Measurements from ENCODE around the gene EYS. TPM values are rescaled to one million over a fixed set of nuclear protein-coding genes. Genes with fewer than 3 reads are reported as not detected.
"Not testable (repeated sequence)": the region's sequence is repeated elsewhere in the genome, so short reads cannot be mapped to it uniquely, and the experiment has no call there.

The EYS gene
- total and polyA plus RNA-seq, 4 donors: 0.53 to 4.5 (median 2.4) TPM

DNA sequence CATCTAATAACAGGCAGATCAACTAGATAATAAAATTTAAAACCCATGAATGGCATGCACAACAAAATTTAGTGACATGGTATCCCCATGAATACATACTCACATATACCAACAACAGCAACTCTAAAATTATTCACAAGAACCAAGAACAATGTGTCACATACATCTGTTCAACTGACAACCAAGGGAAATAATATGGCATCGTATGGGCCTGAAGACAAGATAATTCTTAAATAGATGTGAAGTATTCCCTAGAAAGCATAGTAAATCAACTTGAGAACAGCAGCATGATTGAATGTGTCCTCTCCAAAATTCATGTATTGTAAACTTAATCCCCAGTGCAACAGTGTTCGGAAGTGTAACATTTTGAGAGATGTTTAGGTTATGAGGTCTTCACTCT is 635.5 kb downstream of the EYS start:
- Histone ChIP-seq H3K4me1 (ENCODE audit: control insufficient read depth, insufficient read depth, low read length) (no peaks in the 10 kb centered on the region), H3K4me3 (ENCODE audit: low read depth, low read length) (no peak overlapping the region), H3K27me3 (ENCODE audit: control insufficient read depth, insufficient read depth, low read length) (no peaks in the 10 kb centered on the region), H3K9me3 (ENCODE audit: control insufficient read depth, insufficient read depth, low read length) (no peaks in the 10 kb centered on the region), H3K27ac (ENCODE audit: low read depth, low read length) (no peak overlapping the region), H3K36me3 (ENCODE audit: control insufficient read depth, insufficient read depth, low read length) (no peaks in the 10 kb centered on the region)
- no peak for DNase-seq (ENCODE audit: low read depth in 4 of 6, low spot score in 6 of 6)
- WGBS (ENCODE audit: insufficient coverage): no CpG with 5 or more reads among the region's 2 CpGs

DNA sequence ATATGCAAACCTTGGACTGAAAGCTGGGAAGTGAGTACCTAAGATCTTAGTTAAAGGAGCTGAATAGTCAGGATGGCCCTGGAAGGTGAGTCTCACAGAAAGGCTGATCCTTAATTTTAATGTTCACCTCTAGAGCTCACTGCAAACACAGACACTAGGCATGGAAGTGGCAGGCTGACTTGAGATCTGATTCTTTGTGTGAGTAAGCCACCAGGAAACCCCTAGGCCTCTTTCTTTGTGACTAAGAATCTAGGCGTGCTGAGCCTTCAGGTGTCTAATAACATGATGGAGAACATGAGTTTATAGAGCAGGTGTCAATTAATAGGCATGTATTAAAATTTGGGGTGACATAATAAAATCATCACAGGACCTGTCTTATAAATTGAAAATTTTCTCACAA is 642.2 kb downstream of the EYS start:
- Histone ChIP-seq H3K27ac (ENCODE audit: low read depth, low read length) (no peak overlapping the region), H3K9me3 (ENCODE audit: control insufficient read depth, insufficient read depth, low read length) (no peaks in the 10 kb centered on the region), H3K4me1 (ENCODE audit: control insufficient read depth, insufficient read depth, low read length) (no peaks in the 10 kb centered on the region), H3K36me3 (ENCODE audit: control insufficient read depth, insufficient read depth, low read length) (no peaks in the 10 kb centered on the region), H3K27me3 (ENCODE audit: control insufficient read depth, insufficient read depth, low read length) (no peaks in the 10 kb centered on the region), H3K4me3 (ENCODE audit: low read depth, low read length) (no peak overlapping the region)
- no peak for DNase-seq (ENCODE audit: low read depth in 4 of 6, low spot score in 6 of 6)
- no CpG with 5 or more reads among the region's 1 CpG for WGBS (ENCODE audit: insufficient coverage)

DNA sequence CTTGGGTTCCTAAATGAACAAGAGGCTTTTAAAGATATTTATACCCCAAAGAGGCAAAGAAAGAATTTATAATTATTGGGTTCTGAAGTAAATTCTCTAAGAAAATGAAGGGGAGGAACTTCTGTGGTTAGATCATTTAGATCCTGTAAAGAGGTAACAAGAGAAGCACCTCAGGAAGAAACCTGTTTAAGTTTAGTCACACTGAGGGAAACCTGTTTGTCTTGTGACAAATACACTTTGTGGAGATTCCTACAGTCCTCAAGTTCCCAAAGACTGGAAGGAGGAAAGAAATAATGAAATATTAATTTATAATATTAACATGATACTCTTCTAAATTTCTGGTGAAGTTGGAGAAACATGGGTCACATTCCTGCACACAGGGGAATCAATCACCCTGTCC is 647.5 kb downstream of the EYS start:
- H3K4me1 ChIP-seq (ENCODE audit: control insufficient read depth, insufficient read depth, low read length): no peaks in the 10 kb centered on the region
- no peak overlapping the region for H3K4me3 ChIP-seq (ENCODE audit: low read depth, low read length)
- no peaks in the 10 kb centered on the region for H3K9me3 ChIP-seq (ENCODE audit: control insufficient read depth, insufficient read depth, low read length)
- no peak for DNase-seq (ENCODE audit: low read depth in 4 of 6, low spot score in 6 of 6)
- no peaks in the 10 kb centered on the region for H3K27me3 ChIP-seq (ENCODE audit: control insufficient read depth, insufficient read depth, low read length)
- H3K36me3 ChIP-seq (ENCODE audit: control insufficient read depth, insufficient read depth, low read length): no peaks in the 10 kb centered on the region
- H3K27ac ChIP-seq (ENCODE audit: low read depth, low read length): no peak overlapping the region

DNA sequence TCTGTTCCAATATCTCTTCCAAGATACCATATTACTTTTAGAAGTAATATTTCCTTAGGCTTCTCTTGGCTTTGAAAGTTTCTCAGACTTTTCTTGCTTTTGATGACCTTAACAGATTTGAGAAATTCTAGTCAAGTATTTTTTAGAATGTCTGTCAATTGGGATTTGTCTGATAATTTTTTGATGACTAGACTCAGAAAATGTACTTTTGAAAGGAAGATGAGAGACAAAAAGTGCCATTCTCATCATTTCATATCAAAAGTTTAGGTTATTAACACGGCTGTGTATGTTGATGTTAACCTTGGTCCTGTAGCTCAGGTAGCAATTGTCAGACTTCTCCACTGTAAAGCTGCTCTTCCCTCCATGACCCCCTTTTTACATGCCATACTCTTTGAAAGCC is 651.5 kb downstream of the EYS start:
- H3K36me3 ChIP-seq (ENCODE audit: control insufficient read depth, insufficient read depth, low read length): no peaks in the 10 kb centered on the region
- H3K9me3 ChIP-seq (ENCODE audit: control insufficient read depth, insufficient read depth, low read length): no peaks in the 10 kb centered on the region
- no peak overlapping the region for H3K4me3 ChIP-seq (ENCODE audit: low read depth, low read length)
- H3K4me1 ChIP-seq (ENCODE audit: control insufficient read depth, insufficient read depth, low read length): no peaks in the 10 kb centered on the region
- DNase-seq (ENCODE audit: low read depth in 4 of 6, low spot score in 6 of 6): no peak
- WGBS (ENCODE audit: insufficient coverage): no CpG with 5 or more reads among the region's 1 CpG
- H3K27me3 ChIP-seq (ENCODE audit: control insufficient read depth, insufficient read depth, low read length): no peaks in the 10 kb centered on the region
- H3K27ac ChIP-seq (ENCODE audit: low read depth, low read length): no peak overlapping the region

DNA sequence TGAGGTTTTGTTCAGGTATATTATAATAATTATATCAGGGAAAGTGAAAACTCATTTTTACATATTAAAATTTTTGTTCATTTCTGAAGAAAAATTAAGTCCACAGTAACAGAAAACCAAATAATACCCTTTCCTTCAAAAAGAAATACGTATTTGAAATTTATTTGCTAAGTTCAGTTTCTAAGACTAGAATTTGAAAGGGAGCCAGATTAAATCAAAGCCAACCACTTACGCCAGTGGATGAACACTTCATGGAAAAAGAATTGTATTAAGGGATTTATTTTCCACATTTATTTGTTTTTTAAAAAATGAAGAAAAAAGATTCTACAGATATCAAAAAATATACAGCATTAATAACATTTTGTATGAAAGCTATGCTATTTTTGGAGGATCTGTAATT is 654.4 kb downstream of the EYS start:
- Histone ChIP-seq H3K27ac (ENCODE audit: low read depth, low read length) (no peak overlapping the region), H3K9me3 (ENCODE audit: control insufficient read depth, insufficient read depth, low read length) (no peaks in the 10 kb centered on the region), H3K36me3 (ENCODE audit: control insufficient read depth, insufficient read depth, low read length) (no peaks in the 10 kb centered on the region), H3K27me3 (ENCODE audit: control insufficient read depth, insufficient read depth, low read length) (no peaks in the 10 kb centered on the region), H3K4me3 (ENCODE audit: low read depth, low read length) (no peak overlapping the region), H3K4me1 (ENCODE audit: control insufficient read depth, insufficient read depth, low read length) (no peaks in the 10 kb centered on the region)
- WGBS (ENCODE audit: insufficient coverage): no CpG with 5 or more reads among the region's 2 CpGs
- no peak for DNase-seq (ENCODE audit: low read depth in 4 of 6, low spot score in 6 of 6)

DNA sequence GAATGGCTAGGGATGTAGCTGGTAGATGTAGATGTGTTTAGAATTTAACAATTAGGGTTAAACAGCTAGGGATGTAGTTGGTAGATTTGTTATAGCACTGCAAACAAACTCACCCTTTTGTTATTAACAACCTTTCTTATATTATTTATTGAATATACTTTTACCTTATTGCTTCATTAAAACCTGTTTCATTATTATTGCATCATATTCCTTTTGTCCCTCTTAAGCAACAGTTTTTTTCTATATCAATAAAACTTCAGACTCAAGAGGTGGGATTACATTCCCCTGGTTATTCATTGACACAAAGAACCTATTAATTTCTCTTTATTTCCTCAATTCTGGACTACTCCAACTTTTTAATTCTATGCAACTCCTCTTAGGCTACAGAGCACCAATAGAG is 661.2 kb downstream of the EYS start:
- Histone ChIP-seq H3K36me3 (ENCODE audit: control insufficient read depth, insufficient read depth, low read length) (no peaks in the 10 kb centered on the region), H3K4me3 (ENCODE audit: low read depth, low read length) (no peak overlapping the region), H3K27me3 (ENCODE audit: control insufficient read depth, insufficient read depth, low read length) (no peaks in the 10 kb centered on the region), H3K9me3 (ENCODE audit: control insufficient read depth, insufficient read depth, low read length) (no peaks in the 10 kb centered on the region), H3K4me1 (ENCODE audit: control insufficient read depth, insufficient read depth, low read length) (no peaks in the 10 kb centered on the region), H3K27ac (ENCODE audit: low read depth, low read length) (no peak overlapping the region)
- DNase-seq (ENCODE audit: low read depth in 4 of 6, low spot score in 6 of 6): no peak

DNA sequence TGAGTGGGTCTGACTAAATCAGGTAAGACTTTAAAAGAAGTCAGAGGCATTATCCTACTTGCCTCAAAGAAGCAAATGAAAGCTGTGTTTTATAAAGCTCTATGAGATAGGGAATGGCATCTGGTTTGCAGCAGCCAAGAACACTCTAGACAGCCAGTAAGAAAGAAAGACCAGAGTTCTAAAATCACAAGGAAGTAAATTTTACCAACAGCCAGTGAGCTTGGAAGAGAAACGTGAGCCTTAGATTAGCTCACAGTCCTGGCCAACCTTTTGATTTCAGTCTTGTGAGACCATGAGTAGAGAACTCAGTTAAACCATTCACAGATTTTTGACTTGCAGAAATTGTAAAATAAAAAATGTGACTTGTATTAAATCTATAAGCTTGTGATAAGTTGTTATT is 693.0 kb downstream of the EYS start:
- Histone ChIP-seq H3K4me3 (ENCODE audit: low read depth, low read length) (no peak overlapping the region), H3K27me3 (ENCODE audit: control insufficient read depth, insufficient read depth, low read length) (no peaks in the 10 kb centered on the region), H3K9me3 (ENCODE audit: control insufficient read depth, insufficient read depth, low read length) (no peaks in the 10 kb centered on the region), H3K27ac (ENCODE audit: low read depth, low read length) (no peak overlapping the region), H3K36me3 (ENCODE audit: control insufficient read depth, insufficient read depth, low read length) (no peaks in the 10 kb centered on the region), H3K4me1 (ENCODE audit: control insufficient read depth, insufficient read depth, low read length) (no peaks in the 10 kb centered on the region)
- no CpG with 5 or more reads among the region's 1 CpG for WGBS (ENCODE audit: insufficient coverage)
- DNase-seq (ENCODE audit: low read depth in 4 of 6, low spot score in 6 of 6): no peak

DNA sequence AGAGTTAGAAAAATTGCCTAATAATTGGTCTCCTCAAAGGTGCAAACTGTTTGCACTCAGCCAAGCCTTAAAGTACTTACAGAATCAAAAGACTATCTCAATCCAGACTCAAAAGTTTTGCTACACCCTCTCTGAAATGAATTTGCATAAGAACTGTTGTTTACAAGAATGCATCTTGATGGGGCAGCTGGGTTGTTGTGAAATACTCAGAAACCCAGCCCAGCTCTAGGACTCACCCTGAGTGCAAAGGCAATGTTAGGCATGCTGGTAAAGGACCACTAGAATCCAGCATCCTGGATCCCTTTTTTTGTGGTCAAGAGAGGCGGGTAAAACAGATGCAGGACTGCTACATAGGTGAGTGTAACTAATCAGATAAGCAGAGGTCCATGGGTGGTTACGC is 700.2 kb downstream of the EYS start:
- Histone ChIP-seq H3K27me3 (ENCODE audit: control insufficient read depth, insufficient read depth, low read length) (no peaks in the 10 kb centered on the region), H3K9me3 (ENCODE audit: control insufficient read depth, insufficient read depth, low read length) (no peaks in the 10 kb centered on the region), H3K36me3 (ENCODE audit: control insufficient read depth, insufficient read depth, low read length) (no peaks in the 10 kb centered on the region), H3K4me1 (ENCODE audit: control insufficient read depth, insufficient read depth, low read length) (no peaks in the 10 kb centered on the region), H3K4me3 (ENCODE audit: low read depth, low read length) (no peak overlapping the region), H3K27ac (ENCODE audit: low read depth, low read length) (no peak overlapping the region)
- no peak for DNase-seq (ENCODE audit: low read depth in 4 of 6, low spot score in 6 of 6)
- no CpG with 5 or more reads among the region's 2 CpGs for WGBS (ENCODE audit: insufficient coverage)

DNA sequence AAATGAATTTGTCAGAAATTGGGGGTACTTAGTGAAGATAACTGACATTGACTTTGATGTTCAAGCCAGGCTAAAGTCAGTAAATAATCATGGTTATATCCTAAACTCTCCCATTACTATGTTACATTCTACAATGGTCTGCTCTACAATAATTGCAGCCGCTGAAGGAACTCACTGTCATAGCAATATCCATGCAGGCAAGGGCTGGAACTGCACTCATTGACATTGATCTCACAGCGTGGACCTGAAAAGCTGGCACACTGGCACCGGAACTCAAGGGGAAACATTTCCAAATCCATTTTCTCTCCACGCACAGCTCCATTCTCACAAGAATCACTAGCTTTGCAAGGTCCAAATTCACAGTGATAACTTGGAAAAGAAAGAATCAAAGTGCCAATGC is 702.7 kb downstream of the EYS start:
- Histone ChIP-seq H3K27me3 (ENCODE audit: control insufficient read depth, insufficient read depth, low read length) (no peaks in the 10 kb centered on the region), H3K36me3 (ENCODE audit: control insufficient read depth, insufficient read depth, low read length) (no peaks in the 10 kb centered on the region), H3K27ac (ENCODE audit: low read depth, low read length) (no peak overlapping the region), H3K4me3 (ENCODE audit: low read depth, low read length) (no peak overlapping the region), H3K9me3 (ENCODE audit: control insufficient read depth, insufficient read depth, low read length) (no peaks in the 10 kb centered on the region), H3K4me1 (ENCODE audit: control insufficient read depth, insufficient read depth, low read length) (no peaks in the 10 kb centered on the region)
- no peak for DNase-seq (ENCODE audit: low read depth in 4 of 6, low spot score in 6 of 6)
- 86% methylated on average over 2 of the region's 4 CpGs for WGBS (ENCODE audit: insufficient coverage)

DNA sequence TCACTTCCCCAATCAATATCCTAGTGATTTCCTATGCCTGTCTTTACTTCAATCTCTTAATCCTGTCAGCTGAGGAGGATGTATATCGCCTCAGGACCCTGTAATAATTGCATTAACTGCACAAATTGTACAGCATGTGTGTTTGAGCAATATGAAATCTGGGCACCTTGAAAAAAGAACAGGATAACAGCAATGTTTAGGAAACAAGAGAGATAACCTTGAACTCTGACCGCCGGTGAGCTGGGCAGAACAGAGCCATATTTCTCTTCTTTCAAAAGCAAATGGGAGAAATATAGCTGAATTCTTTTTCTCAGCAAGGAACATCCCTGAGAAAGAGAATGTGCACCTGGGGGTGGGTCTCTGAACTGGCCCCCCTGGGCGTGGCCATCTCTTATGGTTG is 704.1 kb downstream of the EYS start:
- not testable (repeated sequence) for H3K27me3 ChIP-seq (ENCODE audit: control insufficient read depth, insufficient read depth, low read length); H3K36me3 ChIP-seq (ENCODE audit: control insufficient read depth, insufficient read depth, low read length); H3K4me1 ChIP-seq (ENCODE audit: control insufficient read depth, insufficient read depth, low read length); H3K27ac ChIP-seq (ENCODE audit: low read depth, low read length); H3K4me3 ChIP-seq (ENCODE audit: low read depth, low read length); DNase-seq (ENCODE audit: low read depth in 4 of 6, low spot score in 6 of 6); H3K9me3 ChIP-seq (ENCODE audit: control insufficient read depth, insufficient read depth, low read length)
- no CpG with 5 or more reads among the region's 4 CpGs for WGBS (ENCODE audit: insufficient coverage)

DNA sequence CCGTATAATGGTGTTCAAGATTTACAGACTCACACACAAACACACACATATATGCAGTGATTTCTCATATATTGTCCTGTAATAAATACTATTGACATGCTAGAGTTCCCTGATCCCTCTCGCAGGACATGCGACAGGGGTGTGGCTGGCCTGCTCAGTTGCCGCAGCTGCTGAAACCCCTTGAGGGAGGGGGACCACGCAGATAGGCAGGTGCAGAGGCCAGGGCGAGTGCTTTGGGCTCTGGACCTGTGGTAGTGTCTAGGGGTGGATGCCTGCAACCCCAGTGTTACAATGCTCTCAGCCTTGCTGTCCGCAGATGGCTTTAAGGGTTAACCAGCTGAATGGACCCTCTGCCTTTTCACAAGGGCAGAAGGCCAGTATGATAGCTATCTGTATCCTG is 706.2 kb downstream of the EYS start:
- no peak overlapping the region for H3K27ac ChIP-seq (ENCODE audit: low read depth, low read length)
- no peak overlapping the region for H3K4me3 ChIP-seq (ENCODE audit: low read depth, low read length)
- no peaks in the 10 kb centered on the region for H3K9me3 ChIP-seq (ENCODE audit: control insufficient read depth, insufficient read depth, low read length)
- no peak for DNase-seq (ENCODE audit: low read depth in 4 of 6, low spot score in 6 of 6)
- H3K27me3 ChIP-seq (ENCODE audit: control insufficient read depth, insufficient read depth, low read length): no peaks in the 10 kb centered on the region
- no peaks in the 10 kb centered on the region for H3K36me3 ChIP-seq (ENCODE audit: control insufficient read depth, insufficient read depth, low read length)
- 92% methylated on average over 6 of the region's 7 CpGs for WGBS (ENCODE audit: insufficient coverage)
- no peaks in the 10 kb centered on the region for H3K4me1 ChIP-seq (ENCODE audit: control insufficient read depth, insufficient read depth, low read length)

Data from spinal cord (tissue), 10 donors.